Esophagus squamous epithelium (tissue), 4 donors: ENCODE measurements around the gene PAIP1.
A peak's percentile ranks its signal among the peaks of the same experiment; 100 is the strongest.

Experiments used
- POLR2A ChIP-seq, 4 donors: fragments of 450-650 bp; IDR thresholded peaks; one replicate each; pipeline ENCODE4 v1.6.1; 2017; ENCODE audit warnings: antibody characterized with exemption in 4 of 4, mild to moderate bottlenecking in 4 of 4, moderate library complexity in 3 of 4
- TF ChIP-seq, protein P1 (sequence below), 6 experiments: fragments of 450-650 bp in 4 of 6; fragments of 200-600 bp in 2 of 6; sonication (generic) in 2 of 6; IDR thresholded peaks; one replicate each; pipeline ENCODE4 v1.5.1; 2016 to 2019; ENCODE audit warnings: antibody characterized with exemption in 6 of 6, mild to moderate bottlenecking in 4 of 6, moderate library complexity in 4 of 6

DNA sequence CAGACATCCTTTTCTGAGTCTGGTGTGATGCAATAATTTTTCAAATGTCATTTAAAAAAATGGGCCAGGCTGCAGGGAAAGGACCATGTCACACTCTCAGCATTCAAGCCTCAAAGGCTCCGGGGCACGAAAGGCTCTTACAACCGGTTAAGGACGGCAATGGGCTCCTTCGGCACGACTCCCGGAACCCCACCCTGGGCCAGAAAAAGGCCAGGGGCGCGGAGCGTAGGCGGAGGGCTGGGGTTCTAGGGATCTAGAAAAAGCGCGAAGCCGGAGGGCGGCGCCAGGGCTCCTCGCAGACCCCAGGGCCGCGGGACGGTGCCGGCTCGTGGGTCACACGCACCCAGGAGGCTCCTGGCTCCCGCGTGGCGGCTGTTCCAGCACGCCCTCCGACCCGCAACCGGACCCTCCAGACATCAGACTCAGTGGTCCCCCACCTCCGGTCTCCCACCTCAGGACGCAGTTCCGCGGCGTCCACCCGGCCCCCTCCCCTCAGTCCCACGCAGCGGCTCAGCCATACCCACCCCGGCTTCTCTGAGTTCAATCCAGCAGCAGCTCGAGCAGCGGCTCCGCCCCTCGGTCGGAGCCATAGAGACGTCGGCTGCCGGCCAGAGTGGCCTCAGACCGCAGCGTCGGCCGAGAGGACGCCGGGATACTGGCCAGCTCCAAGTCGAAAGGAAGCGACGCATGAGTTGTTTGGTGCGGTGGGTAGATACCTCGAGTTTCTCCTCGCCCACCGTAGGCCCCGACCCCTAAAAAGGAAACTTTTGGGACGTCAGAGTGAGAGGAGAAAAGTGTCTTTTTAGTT, 73.4 kb downstream of the PAIP1 start, which contains the start of gene TMEM267:
- TF ChIP-seq, protein P1, sequence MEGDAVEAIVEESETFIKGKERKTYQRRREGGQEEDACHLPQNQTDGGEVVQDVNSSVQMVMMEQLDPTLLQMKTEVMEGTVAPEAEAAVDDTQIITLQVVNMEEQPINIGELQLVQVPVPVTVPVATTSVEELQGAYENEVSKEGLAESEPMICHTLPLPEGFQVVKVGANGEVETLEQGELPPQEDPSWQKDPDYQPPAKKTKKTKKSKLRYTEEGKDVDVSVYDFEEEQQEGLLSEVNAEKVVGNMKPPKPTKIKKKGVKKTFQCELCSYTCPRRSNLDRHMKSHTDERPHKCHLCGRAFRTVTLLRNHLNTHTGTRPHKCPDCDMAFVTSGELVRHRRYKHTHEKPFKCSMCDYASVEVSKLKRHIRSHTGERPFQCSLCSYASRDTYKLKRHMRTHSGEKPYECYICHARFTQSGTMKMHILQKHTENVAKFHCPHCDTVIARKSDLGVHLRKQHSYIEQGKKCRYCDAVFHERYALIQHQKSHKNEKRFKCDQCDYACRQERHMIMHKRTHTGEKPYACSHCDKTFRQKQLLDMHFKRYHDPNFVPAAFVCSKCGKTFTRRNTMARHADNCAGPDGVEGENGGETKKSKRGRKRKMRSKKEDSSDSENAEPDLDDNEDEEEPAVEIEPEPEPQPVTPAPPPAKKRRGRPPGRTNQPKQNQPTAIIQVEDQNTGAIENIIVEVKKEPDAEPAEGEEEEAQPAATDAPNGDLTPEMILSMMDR (IDR thresholded peaks at IDR 0.05), result no peak
- peak in 3 of 4 donors; percentile 21 to 83 (median 79) for TF ChIP-seq POLR2A (IDR thresholded peaks at IDR 0.05)
